GM12874 (cell line): ENCODE measurements around the gene NAGLU.

Experiments
- CTCF ChIP-seq: IDR thresholded peaks from 2 replicates; pipeline ENCODE4 v1.5.1; 2011; ENCODE audit warnings: low read depth, mild to moderate bottlenecking, control low read depth, low read length, moderate library complexity; ENCODE audit not compliant: insufficient read depth

The NAGLU gene

GRCh38 chr17:42555961-42556617 is 20.0 kb downstream of the NAGLU start:
- peak; percentile 11; the same call in 1 of the 2 replicates for TF ChIP-seq CTCF

GRCh38 chr17:42559075-42559474 is 23.0 kb downstream of the NAGLU start:
- no peak for TF ChIP-seq CTCF

- TF ChIP-seq CTCF = no peak
These were observed 24.2 kb downstream of the NAGLU start for GRCh38 chr17:42560246-42560645.

- no peak for TF ChIP-seq CTCF
These were observed 25.9 kb downstream of the NAGLU start, which contains the start of gene COASY for GRCh38 chr17:42561897-42562387. Gene COASY (plus strand): TSS chr17:42562148. CDS start chr17:42562623, 475 bp downstream.

DNA sequence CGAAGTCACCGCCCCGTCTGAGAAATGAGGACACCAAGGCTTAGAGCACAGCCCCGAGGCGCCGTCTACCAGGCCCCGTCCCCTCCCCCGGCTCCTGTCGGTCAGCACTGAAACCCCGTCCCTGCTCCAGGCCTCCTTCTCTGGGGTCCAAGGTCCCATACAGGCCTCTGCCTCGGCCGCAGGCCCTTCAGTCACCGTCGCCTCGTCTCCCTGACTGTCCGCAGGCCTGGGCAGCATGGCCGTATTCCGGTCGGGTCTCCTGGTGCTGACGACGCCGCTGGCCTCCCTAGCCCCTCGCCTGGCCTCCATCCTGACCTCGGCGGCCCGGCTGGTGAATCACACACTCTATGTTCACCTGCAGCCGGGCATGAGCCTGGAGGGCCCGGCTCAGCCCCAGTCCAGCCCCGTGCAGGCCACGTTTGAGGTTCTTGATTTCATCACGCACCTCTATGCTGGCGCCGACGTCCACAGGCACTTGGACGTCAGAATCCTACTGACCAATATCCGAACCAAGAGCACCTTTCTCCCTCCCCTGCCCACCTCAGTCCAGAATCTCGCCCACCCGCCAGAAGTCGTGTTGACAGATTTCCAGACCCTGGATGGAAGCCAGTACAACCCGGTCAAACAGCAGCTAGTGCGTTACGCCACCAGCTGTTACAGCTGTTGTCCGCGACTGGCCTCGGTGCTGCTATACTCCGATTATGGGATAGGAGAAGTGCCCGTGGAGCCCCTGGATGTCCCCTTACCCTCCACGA is 26.5 kb downstream of the NAGLU start:
- TF ChIP-seq CTCF = no peak

GRCh38 chr17:42563143-42563509 is 27.1 kb downstream of the NAGLU start:
- no peak for TF ChIP-seq CTCF

DNA sequence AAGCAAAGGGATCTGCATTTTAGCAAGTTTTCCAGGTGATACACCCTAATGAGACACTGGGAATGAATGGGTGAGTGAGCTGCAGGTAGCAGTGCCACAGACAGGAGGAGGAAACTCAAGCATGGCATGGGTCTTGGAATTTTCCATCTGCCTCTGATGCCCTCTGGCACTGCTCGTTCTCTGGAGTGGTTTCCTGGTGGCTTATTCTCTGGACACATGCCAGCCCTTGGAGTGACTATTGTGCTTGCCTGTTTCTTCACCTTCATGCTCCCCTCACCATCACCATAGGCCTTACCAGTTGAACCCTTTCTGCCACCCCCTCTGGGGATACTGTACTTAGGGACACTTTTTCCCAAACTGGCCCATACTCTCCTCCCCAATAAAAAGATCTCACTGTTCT is 27.5 kb downstream of the NAGLU start:
- no peak for TF ChIP-seq CTCF
